AG04449 (cell line): ENCODE measurements around the gene MARS1.
"Not testable (repeated sequence)": the region's sequence is repeated elsewhere in the genome, so short reads cannot be mapped to it uniquely, and the experiment has no call there.

Experiments used
- CTCF ChIA-PET: fragments of 350-600 bp; formaldehyde crosslinking; extraction: SDS; loops from one replicate; lab custom pipeline; 2021; ENCODE audit warnings: antibody characterized with exemption; lab: Yijun Ruan, JAX
- POLR2A ChIA-PET: fragments of 400-600, 350-600 bp; formaldehyde crosslinking; extraction: SDS; loops from one replicate; lab custom pipeline; 2020; ENCODE audit warnings: antibody characterized with exemption, inconsistent platforms; lab: Yijun Ruan, JAX
- DNase-seq: peaks from one replicate; pipeline ENCODE4 v3.0.0-alpha.2; 2010; ENCODE audit warnings: low read depth, low spot score
- H3K4me3 ChIP-seq: 2 replicates; pipeline ENCODE4 v1.5.1; 2011; ENCODE audit warnings: low read depth, mild to moderate bottlenecking, control low read depth, low read length
- CTCF ChIP-seq: IDR thresholded peaks from one replicate; pipeline ENCODE4 v1.5.1; 2011; ENCODE audit warnings: mild to moderate bottlenecking, moderate library complexity, low read length, control low read depth, inconsistent platforms; ENCODE audit not compliant: insufficient read depth; ENCODE audit errors: missing control alignments

The MARS1 gene

GRCh38 chr12:57487597-57488401 is at the start of gene MARS1:
Gene MARS1, plus strand, starts transcription at chr12:57488068. Its CDS starts 23 bp downstream, at chr12:57488091.
- peak within 1 kb of the TSS; percentile 99 for H3K4me3 ChIP-seq
- CTCF ChIA-PET = interaction anchor here (1.0 to 20.7 kb wide), 2 partner anchors 12 to 26 kb away, joined by 3 to 321 read pairs; partner anchors contain the start of gene GLI1
- TF ChIP-seq CTCF = no peak
- DNase-seq = peak; percentile 73
- POLR2A ChIA-PET = interaction anchor here (0.7 to 1.5 kb wide), 3 partner anchors 13 to 32 kb away, joined by 3 to 5 read pairs (median 4); no protein-coding TSS in a partner anchor

DNA sequence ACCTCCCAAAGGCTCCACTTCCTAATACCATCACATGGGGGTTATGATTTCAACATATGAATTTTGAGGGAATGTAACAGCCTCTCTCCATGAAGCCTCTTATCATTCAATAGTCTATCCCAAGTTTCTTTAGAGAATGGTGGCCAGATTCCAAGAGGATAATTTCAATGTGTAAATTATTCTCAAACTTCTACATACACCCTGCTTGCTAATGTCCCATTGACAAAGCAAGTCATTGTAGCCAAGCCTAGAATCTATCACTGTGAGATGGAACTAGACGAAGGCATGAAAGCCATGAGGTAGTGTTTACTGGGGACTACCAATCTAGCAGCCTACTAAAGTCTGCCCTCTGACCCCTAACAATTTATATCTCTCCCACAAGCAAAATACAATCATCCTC is 49.5 kb upstream of the MARS1 start:
- ChIA-PET POLR2A (no interaction called here), CTCF (interaction anchor here (1.1 to 5.6 kb wide), 3 partner anchors 16 to 195 kb away, joined by 3 to 46 read pairs (median 3); partner anchors contain the start of gene INHBE)
- no peak for DNase-seq
- H3K4me3 ChIP-seq = no peak overlapping the region
- no peak for TF ChIP-seq CTCF

DNA sequence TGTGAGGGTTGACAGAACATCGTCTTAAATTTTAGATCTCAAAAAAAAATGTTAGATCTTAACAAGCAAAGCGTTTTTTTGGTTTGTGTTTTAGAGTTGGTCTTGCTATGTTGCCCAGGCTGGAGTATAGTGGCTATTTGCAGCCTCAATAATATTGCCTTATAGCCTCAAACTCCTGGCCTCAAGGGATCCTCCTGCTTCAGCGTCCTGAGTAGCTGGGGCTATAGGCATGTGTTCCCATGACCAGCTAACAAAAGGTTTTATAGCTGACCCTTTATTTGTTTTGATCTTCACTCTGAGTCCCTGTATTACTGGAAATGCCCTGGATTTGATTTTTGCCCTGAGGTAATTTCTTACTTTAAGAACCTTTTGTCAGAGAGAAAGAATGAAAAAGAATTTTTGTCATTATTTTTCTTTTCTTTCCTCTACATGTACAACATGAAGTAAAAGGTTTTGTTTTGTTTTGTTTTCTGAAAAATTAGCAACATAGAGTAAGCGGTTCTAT is 48.1 kb upstream of the MARS1 start:
- CTCF ChIA-PET = interaction anchor here (7.9 kb wide), 1 partner anchor 14 kb away, joined by 71 read pairs; the partner anchor contains the start of gene INHBE
- DNase-seq = no peak
- no peak overlapping the region for H3K4me3 ChIP-seq
- POLR2A ChIA-PET = no interaction called here
- no peak for TF ChIP-seq CTCF

- POLR2A ChIA-PET, DNase-seq, H3K4me3 ChIP-seq: not testable (repeated sequence)
- CTCF ChIA-PET = interaction anchor here (1.0 to 7.9 kb wide), 3 partner anchors 9 to 134 kb away, joined by 3 to 71 read pairs (median 5); partner anchors contain the start of gene INHBE
Measured at GRCh38 chr12:57441393-57441792, 46.5 kb upstream of the MARS1 start.

DNA sequence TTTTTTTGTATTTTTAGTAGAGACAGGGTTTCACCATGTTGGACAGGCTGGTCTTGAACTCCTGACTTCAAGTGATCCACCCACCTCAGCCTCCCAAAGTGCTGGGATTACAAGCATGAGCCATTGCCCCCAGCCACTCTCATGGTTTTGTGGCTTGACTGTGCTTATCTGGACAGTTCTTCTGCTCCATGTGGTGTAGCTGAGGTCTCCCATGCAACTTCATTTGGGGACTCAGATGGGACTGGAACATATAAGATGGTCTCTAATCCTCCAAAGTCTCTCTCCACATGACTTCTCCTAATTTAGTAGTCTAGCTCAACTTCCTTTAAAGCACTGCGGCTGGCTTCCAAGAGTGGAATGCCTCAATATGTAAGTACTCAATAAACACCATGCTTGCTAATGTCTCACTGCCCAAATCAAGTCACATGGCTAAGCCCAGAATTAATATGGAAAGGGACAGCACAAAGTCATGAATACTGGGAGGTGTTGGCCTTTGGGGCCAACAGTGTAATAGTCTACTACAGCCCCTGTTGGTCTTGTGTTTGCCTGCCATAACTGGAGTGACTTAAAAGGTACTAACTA is 45.9 kb upstream of the MARS1 start:
- POLR2A ChIA-PET = no interaction called here
- no peak for DNase-seq
- TF ChIP-seq CTCF = no peak
- H3K4me3 ChIP-seq = no peak overlapping the region
- CTCF ChIA-PET = interaction anchor here (1.0 to 7.9 kb wide), 3 partner anchors 9 to 134 kb away, joined by 3 to 71 read pairs (median 5); partner anchors contain the start of gene INHBE

DNA sequence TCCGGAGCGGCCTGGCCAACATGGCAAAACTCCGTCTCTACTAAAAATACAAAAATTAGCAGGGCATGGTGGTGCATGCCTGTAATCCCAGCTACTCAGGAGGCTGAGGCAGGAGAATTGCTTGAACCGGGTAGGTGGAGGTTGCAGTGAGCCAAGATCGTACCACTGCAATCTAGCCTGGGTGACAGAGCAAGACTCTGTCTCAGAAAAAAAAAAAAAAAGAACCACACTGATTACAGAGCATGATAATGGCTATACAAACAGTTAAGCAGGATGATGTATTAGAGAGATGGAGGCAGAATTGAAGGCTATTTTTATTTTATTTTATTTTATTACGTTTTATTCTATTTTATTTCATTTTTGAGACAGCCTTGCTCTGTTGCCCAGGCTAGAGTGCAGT is 43.5 kb upstream of the MARS1 start:
- H3K4me3 ChIP-seq, POLR2A ChIA-PET, DNase-seq: not testable (repeated sequence)
- CTCF ChIA-PET = interaction anchor here (1.2 to 7.9 kb wide), 3 partner anchors 10 to 231 kb away, joined by 4 to 71 read pairs (median 6); partner anchors contain the start of gene INHBE

DNA sequence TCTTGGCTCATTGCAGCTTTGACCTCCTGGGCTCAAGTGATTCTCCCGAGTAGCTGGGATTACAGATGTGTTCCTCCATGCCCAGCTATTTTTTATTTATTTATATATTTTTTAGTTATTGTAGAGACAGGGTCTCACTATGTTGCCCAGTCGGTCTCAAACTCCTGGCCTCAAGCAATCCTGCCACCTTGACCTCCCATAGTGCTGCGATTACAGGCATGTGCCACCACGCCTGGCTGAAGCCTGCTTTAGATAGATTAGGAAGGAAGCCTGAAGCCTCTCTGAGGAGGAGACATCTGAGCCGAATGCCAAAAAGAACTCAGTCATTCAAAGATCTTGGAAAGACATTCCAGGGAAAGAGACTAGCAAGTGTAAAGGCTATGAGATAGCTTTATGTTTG is 43.1 kb upstream of the MARS1 start:
- CTCF ChIA-PET = interaction anchor here (0.8 to 7.9 kb wide), 4 partner anchors 9 to 231 kb away, joined by 3 to 71 read pairs (median 5); partner anchors contain the start of gene INHBE
- POLR2A ChIA-PET = no interaction called here
- DNase-seq = no peak
- no peak for TF ChIP-seq CTCF
- H3K4me3 ChIP-seq = no peak overlapping the region
